H9 (cell line): ENCODE results near the gene C9orf43. TPM values are rescaled to one million over a fixed set of nuclear protein-coding genes. Genes with fewer than 3 reads are reported as not detected.

Source experiments
- DNase-seq: peaks from one replicate; pipeline ENCODE4 v3.0.0-alpha.2; 2017
- H2AFZ ChIP-seq: one replicate; pipeline ENCODE4 v1.6.1; 2013; ENCODE audit warnings: mild to moderate bottlenecking, low read length, control low read depth, moderate library complexity
- H2AK5ac ChIP-seq: 2 replicates; pipeline ENCODE4 v1.6.1; 2013; ENCODE audit warnings: low read length, control low read depth, mixed read lengths; ENCODE audit not compliant: insufficient read length
- H2BK120ac ChIP-seq: one replicate; pipeline ENCODE4 v1.6.1; 2013; ENCODE audit warnings: low read depth, mild to moderate bottlenecking, low read length, control low read depth, inconsistent platforms; ENCODE audit not compliant: poor library complexity, severe bottlenecking
- H2BK12ac ChIP-seq: 2 replicates; pipeline ENCODE4 v1.6.1; 2013; ENCODE audit warnings: low read length, control low read depth, mixed read lengths, low read depth; ENCODE audit not compliant: insufficient read length
- H2BK15ac ChIP-seq: 2 replicates; pipeline ENCODE4 v1.6.1; 2013; ENCODE audit warnings: low read depth, low read length, control low read depth
- H2BK20ac ChIP-seq: one replicate; pipeline ENCODE4 v1.6.1; 2013; ENCODE audit warnings: low read depth, mild to moderate bottlenecking, low read length, control low read depth, inconsistent platforms; ENCODE audit not compliant: poor library complexity, severe bottlenecking
- H2BK5ac ChIP-seq: 2 replicates; pipeline ENCODE4 v1.6.1; 2013; ENCODE audit warnings: low read length, control low read depth, mixed read lengths; ENCODE audit not compliant: insufficient read length
- H3K14ac ChIP-seq: 2 replicates; pipeline ENCODE4 v1.6.1; 2013; ENCODE audit warnings: low read length, control low read depth; ENCODE audit not compliant: insufficient read depth
- H3K18ac ChIP-seq: 2 replicates; pipeline ENCODE4 v1.6.1; 2013; ENCODE audit warnings: low read depth, mild to moderate bottlenecking, mixed read lengths, low read length, control low read depth; ENCODE audit not compliant: insufficient read length
- H3K23ac ChIP-seq: 2 replicates; pipeline ENCODE4 v1.6.1; 2013; ENCODE audit warnings: low read length, control low read depth, mixed read lengths, low read depth; ENCODE audit not compliant: insufficient read length
- H3K23me2 ChIP-seq: 2 replicates; pipeline ENCODE4 v1.6.1; 2013; ENCODE audit warnings: low read depth, mild to moderate bottlenecking, mixed read lengths, low read length, control low read depth; ENCODE audit not compliant: insufficient read length, poor library complexity, severe bottlenecking
- H3K27ac ChIP-seq: 2 replicates; pipeline ENCODE4 v1.5.1; 2013; ENCODE audit warnings: low read length, control low read depth, mixed read lengths, low read depth; ENCODE audit not compliant: insufficient read length
- H3K27me3 ChIP-seq: 2 replicates; pipeline ENCODE4 v1.6.1; 2013; ENCODE audit warnings: low read length, control low read depth, inconsistent platforms; ENCODE audit not compliant: insufficient read depth
- H3K4ac ChIP-seq: 2 replicates; pipeline ENCODE4 v1.6.1; 2013; ENCODE audit warnings: low read depth, mild to moderate bottlenecking, control low read depth, inconsistent platforms, low read length, moderate library complexity
- H3K4me1 ChIP-seq: 2 replicates; pipeline ENCODE4 v1.6.1; 2013; ENCODE audit warnings: low read length, control low read depth, inconsistent platforms; ENCODE audit not compliant: insufficient read depth
- H3K4me2 ChIP-seq: 2 replicates; pipeline ENCODE4 v1.6.1; 2013; ENCODE audit warnings: low read length, control low read depth, mixed read lengths; ENCODE audit not compliant: insufficient read length, insufficient read depth
- H3K56ac ChIP-seq: 2 replicates; pipeline ENCODE4 v1.6.1; 2013; ENCODE audit warnings: low read depth, mild to moderate bottlenecking, mixed read lengths, low read length, control low read depth; ENCODE audit not compliant: insufficient read length
- H3K79me1 ChIP-seq: 2 replicates; pipeline ENCODE4 v1.6.1; 2013; ENCODE audit warnings: low read depth, mild to moderate bottlenecking, moderate library complexity, low read length, control low read depth, inconsistent platforms; ENCODE audit not compliant: insufficient read depth, poor library complexity, severe bottlenecking
- H3K79me2 ChIP-seq: 2 replicates; pipeline ENCODE4 v1.6.1; 2013; ENCODE audit warnings: low read length, control low read depth, inconsistent platforms; ENCODE audit not compliant: insufficient read depth
- H3K9ac ChIP-seq: 2 replicates; pipeline ENCODE4 v1.6.1; 2013; ENCODE audit warnings: low read length, control low read depth, mixed read lengths; ENCODE audit not compliant: insufficient read length; ENCODE audit errors: extremely low read depth
- H3K9me3 ChIP-seq: one replicate; pipeline ENCODE4 v1.6.1; 2013; ENCODE audit warnings: low read depth, low read length, inconsistent platforms; ENCODE audit not compliant: control insufficient read depth
- H3T11ph ChIP-seq: one replicate; pipeline ENCODE4 v1.6.1; 2013; ENCODE audit warnings: mild to moderate bottlenecking, low read length, control low read depth, inconsistent platforms
- H4K20me1 ChIP-seq: one replicate; pipeline ENCODE4 v1.6.1; 2013; ENCODE audit not compliant: control insufficient read depth, insufficient read length, insufficient read depth
- H4K5ac ChIP-seq: 2 replicates; pipeline ENCODE4 v1.6.1; 2013; ENCODE audit warnings: low read depth, mild to moderate bottlenecking, mixed read lengths, low read length, control low read depth; ENCODE audit not compliant: insufficient read length
- H4K8ac ChIP-seq: replicated peaks from 2 replicates; pipeline ENCODE4 v1.6.1; 2013; ENCODE audit warnings: low read length, control low read depth, mixed read lengths, low read depth; ENCODE audit not compliant: insufficient read length
- H4K91ac ChIP-seq: 2 replicates; pipeline ENCODE4 v1.6.1; 2013; ENCODE audit warnings: low read depth, mild to moderate bottlenecking, moderate library complexity, mixed read lengths, low read length, control low read depth; ENCODE audit not compliant: insufficient read length
- H3K27ac Mint-ChIP-seq, 3 experiments: 2 replicates in 2 of 3; 3 replicates in 1 of 3; pipeline ENCODE4 v1.8.0; 2020 to 2021; ENCODE audit warnings: mixed read lengths in 3 of 3, mild to moderate bottlenecking in 1 of 3, moderate library complexity in 1 of 3
- H3K27me3 Mint-ChIP-seq: 2 replicates; pipeline ENCODE4 v1.8.0; 2021; ENCODE audit warnings: low read depth, mild to moderate bottlenecking, moderate library complexity, mixed read lengths
- H3K36me3 Mint-ChIP-seq, 3 experiments: 2 replicates in 2 of 3; 3 replicates in 1 of 3; pipeline ENCODE4 v1.8.0; 2020 to 2021; ENCODE audit warnings: low read depth in 3 of 3, mixed read lengths in 3 of 3; ENCODE audit not compliant: insufficient read depth in 1 of 3
- H3K4me1 Mint-ChIP-seq, 2 experiments: 2 replicates each; pipeline ENCODE4 v1.8.0; 2020; ENCODE audit warnings: mixed read lengths in 2 of 2
- H3K4me3 Mint-ChIP-seq, 2 experiments: 2 replicates in 1 of 2; 3 replicates in 1 of 2; pipeline ENCODE4 v1.8.0; 2020 to 2021; ENCODE audit warnings: mild to moderate bottlenecking in 2 of 2, mixed read lengths in 2 of 2, moderate library complexity in 1 of 2
- H3K9me3 Mint-ChIP-seq, 2 experiments: 2 replicates in 1 of 2; 3 replicates in 1 of 2; pipeline ENCODE4 v1.8.0; 2020; ENCODE audit warnings: mild to moderate bottlenecking in 2 of 2, mixed read lengths in 2 of 2, moderate library complexity in 1 of 2
- WGBS: extraction: QIAGEN DNeasy Blood & Tissue Kit; methylation state at CpG from one replicate; pipeline ENCODE4 v1.1.7; 2013; ENCODE audit warnings: missing lambda C conversion rate, low lambda C conversion rate, mixed read lengths; ENCODE audit not compliant: insufficient read length; ENCODE audit errors: extremely low coverage; 5-methylcytosine and 5-hydroxymethylcytosine counted together
- total RNA-seq: library from RNA; stranded (reverse); gene quantifications from 2 replicates; pipeline ENCODE4 v1.2.1, GENCODE V29; 2021
- TF ChIP-seq, protein P1 (sequence below): fragments of 200-600 bp; sonication (generic); conservative IDR thresholded peaks from 3 replicates; pipeline ENCODE4 v1.8.0; 2021; ENCODE audit warnings: antibody characterized with exemption, mild to moderate bottlenecking

Gene C9orf43
- total RNA-seq, 1 experiment from 2014 or later = 0.57 TPM

DNA sequence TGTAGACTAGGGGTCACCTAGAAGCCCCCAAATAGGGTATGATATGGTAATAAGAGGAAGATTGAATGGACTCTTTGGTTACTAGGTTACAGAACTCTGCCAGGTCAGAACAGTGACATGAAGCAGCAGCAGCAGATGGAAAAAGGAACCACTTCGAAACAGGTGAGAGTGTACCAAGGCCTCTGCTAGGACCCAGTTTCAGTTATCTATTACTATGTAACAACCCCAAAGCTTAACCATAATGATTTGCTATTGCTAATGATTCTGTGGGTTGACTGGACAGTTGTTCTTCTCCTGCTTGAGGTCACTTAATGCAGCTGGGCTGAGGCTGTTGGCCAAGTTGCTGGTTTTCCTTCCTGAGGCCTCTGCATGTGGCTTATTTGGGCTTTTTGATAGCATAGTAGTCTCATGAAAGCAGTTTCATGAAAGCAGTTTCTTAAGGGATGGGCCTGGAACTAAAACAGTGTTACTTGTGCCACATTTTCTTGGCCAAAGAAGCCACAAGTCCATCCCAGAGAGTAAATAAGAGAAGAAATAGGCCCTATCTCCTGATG is 17.6 kb downstream of the C9orf43 start:
- Histone ChIP-seq H3K9ac (no peak overlapping the region), H3K27ac (no peak overlapping the region), H3K23me2 (no peaks in the 10 kb centered on the region), H2BK120ac (no peak overlapping the region), H4K20me1 (no peaks in the 10 kb centered on the region), H3K27me3 (no peaks in the 10 kb centered on the region; the same call in 1 of the 2 replicates), H2BK5ac (no peak overlapping the region), H3K56ac (no peak overlapping the region), H3K4me2 (no peak overlapping the region), H3K23ac (no peak overlapping the region), H3K4me1 (no peaks in the 10 kb centered on the region; the same call in 1 of the 2 replicates), H3K79me2 (no peaks in the 10 kb centered on the region), H2BK12ac (no peak overlapping the region), H3K4ac (no peak overlapping the region), H2AFZ (no peak overlapping the region), H4K5ac (no peak overlapping the region), H2BK15ac (no peak overlapping the region), H4K91ac (no peak overlapping the region), H3K9me3 (no peaks in the 10 kb centered on the region), H4K8ac (no peak overlapping the region), H3K14ac (no peak overlapping the region), H3T11ph (no peak overlapping the region), H2BK20ac (no peak overlapping the region), H3K18ac (no peak overlapping the region), H2AK5ac (no peak overlapping the region), H3K79me1 (no peaks in the 10 kb centered on the region)
- TF ChIP-seq, protein P1, sequence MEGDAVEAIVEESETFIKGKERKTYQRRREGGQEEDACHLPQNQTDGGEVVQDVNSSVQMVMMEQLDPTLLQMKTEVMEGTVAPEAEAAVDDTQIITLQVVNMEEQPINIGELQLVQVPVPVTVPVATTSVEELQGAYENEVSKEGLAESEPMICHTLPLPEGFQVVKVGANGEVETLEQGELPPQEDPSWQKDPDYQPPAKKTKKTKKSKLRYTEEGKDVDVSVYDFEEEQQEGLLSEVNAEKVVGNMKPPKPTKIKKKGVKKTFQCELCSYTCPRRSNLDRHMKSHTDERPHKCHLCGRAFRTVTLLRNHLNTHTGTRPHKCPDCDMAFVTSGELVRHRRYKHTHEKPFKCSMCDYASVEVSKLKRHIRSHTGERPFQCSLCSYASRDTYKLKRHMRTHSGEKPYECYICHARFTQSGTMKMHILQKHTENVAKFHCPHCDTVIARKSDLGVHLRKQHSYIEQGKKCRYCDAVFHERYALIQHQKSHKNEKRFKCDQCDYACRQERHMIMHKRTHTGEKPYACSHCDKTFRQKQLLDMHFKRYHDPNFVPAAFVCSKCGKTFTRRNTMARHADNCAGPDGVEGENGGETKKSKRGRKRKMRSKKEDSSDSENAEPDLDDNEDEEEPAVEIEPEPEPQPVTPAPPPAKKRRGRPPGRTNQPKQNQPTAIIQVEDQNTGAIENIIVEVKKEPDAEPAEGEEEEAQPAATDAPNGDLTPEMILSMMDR = no peak
- no peak overlapping the region for H3K27ac Mint-ChIP-seq
- peaks cover 11 to 12% of the 10 kb centered on the region in 2 experiments for H3K4me1 Mint-ChIP-seq
- WGBS = no CpG with 5 or more reads among the region's 1 CpG
- H3K36me3 Mint-ChIP-seq = no peaks in the 10 kb centered on the region
- H3K9me3 Mint-ChIP-seq = no peaks in the 10 kb centered on the region; a peak in 1 of 5 replicates
- H3K4me3 Mint-ChIP-seq = no peak overlapping the region
- DNase-seq = no peak
- peaks cover 12% of the 10 kb centered on the region for H3K27me3 Mint-ChIP-seq
